RKO (cell line): Measurements from ENCODE around the gene NDUFC2.
"Not testable (repeated sequence)": the region's sequence is repeated elsewhere in the genome, so short reads cannot be mapped to it uniquely, and the experiment has no call there.

Experiments
- DNase-seq: peaks from one replicate; pipeline ENCODE4 v3.0.0-alpha.2; 2016; ENCODE audit warnings: low spot score

NDUFC2 gene

DNA sequence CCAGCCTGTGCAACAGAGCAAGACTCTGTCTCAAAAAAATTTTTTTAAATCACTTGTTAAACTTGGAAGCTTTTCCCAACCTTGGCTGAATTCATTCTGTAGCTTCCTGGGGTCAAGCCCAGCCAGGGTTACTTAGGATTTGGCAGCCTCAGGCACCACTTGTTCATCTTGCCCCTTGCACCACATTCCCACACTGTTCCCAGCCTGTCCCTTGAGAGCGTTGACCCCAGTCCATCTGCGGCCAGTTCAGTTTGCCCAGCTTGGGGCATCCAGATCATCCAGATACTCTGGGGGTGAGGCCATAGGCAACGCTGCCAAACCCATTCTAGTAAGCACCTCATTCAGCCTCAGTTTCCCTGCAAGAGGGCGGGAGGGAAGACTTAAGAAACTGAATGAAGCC, 24.7 kb downstream of the NDUFC2 start:
- no peak for DNase-seq

DNA sequence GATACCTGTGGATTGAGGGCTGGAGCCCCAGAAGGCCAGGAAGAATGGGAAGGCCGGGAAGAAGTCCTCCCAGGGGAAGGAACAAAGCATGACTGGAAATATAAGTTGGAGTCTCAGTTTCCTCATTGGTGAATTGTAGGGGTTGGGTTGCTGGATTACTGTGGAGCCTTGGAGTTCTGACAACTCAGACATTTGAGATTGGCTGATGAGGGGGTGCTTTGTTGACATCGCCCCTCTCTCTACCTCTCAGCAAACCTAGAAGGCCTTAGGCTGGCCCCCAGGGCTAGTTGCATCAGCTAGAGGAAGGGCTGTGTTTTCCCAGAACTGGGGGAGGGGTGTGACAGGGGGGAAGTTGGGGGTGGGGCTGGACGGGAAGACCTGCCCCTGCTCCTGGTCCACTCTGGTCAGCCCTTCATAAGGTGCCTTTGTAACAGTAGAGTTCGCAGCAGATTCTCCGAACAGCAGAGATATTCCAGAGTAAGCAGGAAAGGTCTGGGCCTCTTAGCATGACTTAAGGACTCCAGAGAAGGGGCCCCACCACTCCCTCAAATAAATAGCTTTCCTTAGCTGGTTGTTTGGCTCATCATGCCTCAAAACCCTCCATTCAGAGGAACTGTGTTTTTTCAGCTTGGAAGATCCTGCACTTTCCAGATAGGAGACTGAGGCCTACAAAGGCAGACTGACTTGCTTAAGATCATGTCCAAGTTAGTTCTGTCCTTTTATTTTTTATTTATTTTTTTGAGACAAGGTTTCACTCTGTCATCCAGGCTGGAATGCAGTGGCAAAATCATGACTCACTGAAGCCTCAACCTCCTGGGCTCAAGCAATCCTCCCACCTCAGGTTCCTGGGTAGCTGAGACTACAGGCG, 28.5 kb downstream of the NDUFC2 start:
- DNase-seq, result no peak

DNA sequence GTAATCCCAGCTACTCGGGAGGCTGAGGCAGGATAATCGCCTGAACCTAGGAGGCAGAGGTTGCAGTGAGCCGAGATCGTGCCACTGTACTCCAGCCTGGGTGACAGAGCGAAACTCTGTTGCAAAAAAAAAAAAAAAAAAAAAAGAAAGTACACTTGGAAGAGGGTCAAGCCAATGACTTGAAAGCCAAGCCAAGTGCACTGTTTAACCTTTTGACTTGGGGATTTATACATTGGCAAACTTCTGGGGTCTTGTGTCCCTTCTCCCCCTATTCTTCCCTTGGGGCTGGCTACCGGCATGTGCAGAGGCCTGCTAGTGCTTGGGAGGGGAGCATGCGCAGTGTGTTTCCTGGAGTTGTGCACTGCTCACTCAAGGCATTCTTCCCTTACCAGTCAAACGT, 30.3 kb downstream of the NDUFC2 start:
- no peak for DNase-seq

DNA sequence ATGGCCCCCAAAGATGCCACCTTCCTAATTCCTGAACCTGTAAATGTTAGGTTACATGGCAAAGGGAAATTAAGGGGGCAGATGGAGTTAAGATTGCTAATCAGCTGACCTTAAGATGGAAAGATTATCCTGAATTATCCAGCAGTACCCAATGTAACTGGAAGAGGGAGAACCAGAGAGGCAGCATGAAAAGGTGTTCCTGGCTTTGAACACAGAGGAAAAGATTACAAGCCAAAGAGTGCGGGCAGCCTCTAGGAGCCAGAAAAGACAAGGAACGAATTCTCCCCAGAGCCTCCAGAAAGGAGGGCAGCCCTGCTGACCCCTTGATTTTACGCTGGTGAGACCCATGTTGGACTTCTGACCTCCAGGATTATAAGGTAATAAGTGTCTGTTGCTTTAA, 31.1 kb downstream of the NDUFC2 start:
- DNase-seq, result no peak

DNA sequence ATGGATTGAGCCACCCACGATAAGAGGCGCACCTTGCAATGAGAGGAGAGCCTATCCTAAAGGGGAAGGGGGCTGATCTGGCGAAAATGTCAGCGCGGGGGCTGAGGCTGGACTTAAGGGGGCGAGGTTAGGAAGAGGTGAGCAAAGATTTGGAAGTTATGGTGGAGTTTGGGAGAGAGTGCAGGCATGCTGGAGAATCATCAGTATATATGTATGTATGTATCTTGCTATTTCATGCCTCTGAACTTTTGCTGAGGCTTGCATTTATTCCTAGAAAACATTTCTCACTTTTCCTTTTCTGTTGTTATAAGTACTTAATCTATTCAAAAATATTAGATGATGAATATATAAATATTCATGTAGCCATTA, 33.2 kb downstream of the NDUFC2 start:
- DNase-seq, result no peak

DNA sequence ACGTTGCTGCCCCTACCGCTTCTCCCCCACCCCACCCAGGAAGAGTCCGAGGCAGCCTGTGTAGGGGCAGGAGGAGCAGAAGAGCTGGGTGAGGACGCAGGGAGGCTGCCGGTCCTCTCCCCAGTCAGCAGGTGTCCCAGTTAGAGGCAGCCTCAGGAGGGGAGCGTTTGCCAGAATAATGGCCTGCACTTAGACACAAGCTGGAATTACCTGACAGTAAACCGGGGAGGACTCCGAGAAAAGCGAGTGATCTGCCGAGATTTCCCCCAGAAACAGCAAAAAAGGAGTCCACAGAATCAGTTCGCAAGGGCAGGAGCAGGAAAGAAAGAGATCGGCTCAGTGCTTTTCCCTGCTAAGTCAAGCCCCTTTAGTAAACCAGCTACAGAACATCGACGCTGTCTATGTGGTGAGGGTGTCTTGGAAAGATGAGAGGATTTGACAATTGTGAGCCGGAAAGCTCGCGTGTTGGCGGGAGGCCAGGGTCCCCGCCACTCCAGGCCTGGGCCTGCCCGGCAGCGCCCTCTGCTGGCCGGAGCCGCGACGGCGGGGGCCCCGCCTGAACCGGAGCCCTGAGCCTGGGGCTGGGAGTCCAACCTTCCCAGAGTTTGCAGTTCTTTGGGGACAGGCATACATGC, 33.7 kb downstream of the NDUFC2 start:
- DNase-seq, result peak; percentile 69

DNA sequence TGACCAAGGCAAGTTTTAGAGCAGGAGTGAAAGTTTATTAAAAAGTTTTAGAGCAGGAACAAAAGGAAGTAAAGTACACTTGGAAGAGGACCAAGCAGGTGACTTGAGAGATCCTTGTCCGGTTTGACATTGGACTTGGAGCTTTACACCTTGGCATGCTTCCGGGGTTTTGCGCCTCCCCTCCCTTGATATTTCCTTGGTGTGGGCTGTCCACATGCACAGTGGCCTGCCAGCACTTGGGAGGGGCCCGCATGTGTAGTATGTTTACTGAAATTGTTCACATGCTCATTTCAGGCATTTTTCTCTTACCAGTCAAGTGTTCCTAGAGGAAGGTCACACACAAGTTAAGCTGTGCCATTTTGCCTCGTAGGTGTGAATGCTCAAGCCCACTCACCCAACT, 35.0 kb downstream of the NDUFC2 start:
- no peak for DNase-seq

DNA sequence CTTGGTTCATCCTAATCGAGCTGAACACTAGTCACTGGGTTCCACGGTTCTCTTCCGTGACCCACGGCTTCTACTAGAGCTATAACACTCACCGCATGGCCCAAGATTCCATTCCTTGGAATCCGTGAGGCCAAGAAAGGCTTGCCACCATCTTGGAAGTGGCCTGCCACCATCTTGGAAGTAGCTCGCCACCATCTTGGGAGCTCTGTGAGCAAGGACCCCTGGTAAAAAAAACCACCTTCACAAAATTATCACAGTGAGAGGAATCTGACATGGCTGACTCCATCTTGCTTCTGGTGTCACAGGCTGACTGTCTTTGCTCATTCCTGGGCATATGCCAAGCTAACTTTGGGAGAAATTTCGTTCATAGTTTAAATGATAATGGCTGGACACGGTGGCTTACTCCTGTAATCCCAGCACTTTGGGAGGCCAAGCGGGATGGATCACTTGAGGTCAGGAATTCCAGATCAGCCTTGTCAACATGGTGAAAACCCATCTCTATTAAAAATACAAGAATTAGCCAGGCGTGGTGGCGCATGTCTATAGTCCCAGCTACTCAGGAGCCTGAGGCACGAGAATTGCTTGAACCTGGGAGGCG, 37.7 kb downstream of the NDUFC2 start:
- DNase-seq, result no peak

DNA sequence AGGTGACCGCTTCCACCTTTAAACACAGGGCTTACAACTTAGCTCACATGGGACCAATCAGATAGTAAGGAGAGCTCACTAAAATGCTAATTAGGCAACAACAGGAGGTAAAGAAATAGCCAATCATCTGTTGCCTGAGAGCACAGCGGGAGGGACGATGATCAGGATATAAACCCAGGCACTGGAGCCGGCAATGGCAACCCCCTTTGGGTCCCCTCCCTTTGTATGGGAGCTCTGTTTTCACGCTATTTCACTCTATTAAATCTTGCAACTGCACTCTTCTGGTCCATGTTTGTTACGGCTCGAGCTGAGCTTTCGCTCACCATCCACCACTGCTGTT, 38.3 kb downstream of the NDUFC2 start:
- not testable (repeated sequence) for DNase-seq

DNA sequence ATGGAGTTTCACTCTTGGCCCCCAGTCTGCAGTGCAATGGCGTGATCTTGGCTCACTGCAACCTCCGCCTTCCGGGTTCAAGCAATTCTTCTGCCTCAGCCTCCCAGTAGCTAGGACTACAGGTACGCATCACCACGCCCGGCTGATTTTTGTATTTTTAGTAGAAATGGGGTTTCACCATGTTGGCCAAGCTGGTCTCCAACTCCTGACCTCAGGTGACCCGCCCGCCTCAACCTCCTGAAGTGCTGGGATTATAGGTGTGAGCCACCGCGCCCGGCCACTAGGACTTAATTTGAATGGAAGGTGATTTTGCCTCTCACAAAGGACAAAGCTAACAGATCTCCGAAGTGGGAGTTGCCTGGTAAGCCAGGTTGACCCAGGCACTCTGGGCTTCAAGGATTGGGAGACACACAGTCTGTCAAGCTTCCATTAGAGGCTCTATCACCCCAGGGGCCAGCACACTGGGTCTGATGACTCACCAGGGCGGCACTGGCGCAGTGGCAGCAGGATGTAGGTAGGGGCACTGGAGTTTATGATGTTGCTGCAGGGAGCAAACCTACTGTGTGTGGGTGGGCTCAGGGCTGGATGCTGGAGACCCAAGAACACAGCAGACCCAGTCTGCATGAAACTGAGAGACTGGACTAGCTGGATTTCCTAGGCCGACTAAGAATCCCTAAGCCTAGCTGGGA, 38.8 kb downstream of the NDUFC2 start:
- no peak for DNase-seq

DNA sequence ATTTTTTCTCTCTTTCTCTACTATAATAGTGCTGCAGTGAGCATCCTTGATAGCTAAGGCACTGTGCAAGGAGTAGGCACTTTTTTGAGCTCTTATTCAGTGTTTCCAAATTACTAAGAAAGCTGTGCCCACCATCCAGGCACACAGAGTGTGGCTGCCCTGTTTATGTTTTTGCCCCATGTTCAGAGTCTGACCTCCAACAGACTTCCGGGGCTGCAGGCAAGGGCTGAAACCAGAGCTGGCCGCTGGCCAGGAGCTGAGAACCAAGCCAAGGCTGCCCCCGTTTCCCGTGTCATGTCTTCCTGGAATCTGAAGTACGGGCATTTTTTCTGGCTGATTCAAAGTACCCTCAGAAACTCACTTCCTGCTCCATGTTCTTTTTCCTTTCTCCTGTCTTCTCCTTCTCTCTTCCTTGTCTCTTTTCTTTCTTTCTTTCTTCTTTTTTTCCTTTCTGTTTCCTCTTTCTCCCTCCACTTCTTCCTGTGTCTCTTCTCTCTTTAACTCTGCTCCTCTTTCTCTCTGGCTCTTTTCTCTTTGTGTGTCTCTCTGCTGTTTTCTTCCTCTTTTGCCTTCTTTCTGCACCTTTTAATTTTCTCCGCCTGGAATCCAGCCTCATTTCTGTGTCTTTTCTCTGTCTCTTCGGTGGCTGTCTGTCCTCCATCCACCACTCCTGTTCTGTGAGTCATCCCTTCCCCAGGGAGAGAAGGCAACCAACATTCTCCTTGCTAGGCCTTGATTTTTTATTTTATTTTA, 39.6 kb downstream of the NDUFC2 start:
- DNase-seq, result peak; percentile 78

DNA sequence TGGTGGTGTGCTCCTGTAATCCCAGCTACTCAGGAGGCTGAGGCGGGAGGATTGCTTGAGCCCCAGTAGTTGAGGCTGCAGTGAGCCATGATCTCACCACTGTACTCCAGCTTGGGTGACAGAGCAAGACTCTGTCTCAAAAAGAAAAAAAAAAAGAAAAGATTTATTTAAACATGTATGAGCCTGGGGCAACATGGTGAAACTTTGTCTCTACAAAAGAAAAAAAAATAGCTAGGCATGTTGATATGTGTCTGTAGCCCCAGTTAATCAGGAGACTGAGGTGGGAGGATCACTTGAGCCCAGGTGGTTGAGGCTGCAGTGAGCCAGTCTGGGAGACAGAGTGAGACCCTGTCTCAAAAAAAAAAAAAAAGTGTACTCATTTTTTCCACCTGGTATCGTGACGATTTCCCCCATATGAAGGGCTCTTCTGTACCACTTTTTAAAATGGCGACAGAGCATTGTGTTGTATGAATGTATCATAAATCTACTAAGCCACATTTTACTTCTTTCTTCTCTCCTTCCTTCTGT, 40.2 kb downstream of the NDUFC2 start:
- no peak for DNase-seq

DNA sequence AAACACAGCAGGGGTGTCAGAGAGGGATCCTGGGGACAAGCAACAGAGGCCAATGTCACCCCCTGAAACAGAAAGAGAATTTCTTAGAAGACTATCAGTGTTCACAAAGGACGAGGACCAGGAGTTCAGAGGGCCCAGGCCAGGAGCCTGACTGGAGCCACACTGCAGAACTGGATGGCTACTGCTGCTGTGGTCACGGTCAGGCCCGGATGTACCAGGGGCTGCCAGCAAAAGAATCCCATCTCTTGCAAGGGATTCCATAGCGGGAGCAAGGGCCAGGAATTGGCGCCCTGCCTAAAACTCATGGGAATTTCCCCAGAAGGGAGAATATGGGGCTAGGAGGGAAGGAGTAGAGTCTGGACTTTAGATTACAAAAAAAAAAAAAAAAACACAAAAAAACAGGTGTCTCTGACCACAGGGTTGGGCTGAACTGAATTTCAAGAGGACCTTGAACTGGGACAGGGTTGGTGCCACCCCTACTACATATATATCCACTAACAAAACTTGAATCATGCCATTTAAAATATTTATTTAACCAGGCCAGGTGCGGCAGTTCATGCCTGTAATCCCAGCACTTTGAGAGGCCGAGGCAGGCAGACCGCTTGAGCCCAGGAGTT, 40.9 kb downstream of the NDUFC2 start:
- no peak for DNase-seq

DNA sequence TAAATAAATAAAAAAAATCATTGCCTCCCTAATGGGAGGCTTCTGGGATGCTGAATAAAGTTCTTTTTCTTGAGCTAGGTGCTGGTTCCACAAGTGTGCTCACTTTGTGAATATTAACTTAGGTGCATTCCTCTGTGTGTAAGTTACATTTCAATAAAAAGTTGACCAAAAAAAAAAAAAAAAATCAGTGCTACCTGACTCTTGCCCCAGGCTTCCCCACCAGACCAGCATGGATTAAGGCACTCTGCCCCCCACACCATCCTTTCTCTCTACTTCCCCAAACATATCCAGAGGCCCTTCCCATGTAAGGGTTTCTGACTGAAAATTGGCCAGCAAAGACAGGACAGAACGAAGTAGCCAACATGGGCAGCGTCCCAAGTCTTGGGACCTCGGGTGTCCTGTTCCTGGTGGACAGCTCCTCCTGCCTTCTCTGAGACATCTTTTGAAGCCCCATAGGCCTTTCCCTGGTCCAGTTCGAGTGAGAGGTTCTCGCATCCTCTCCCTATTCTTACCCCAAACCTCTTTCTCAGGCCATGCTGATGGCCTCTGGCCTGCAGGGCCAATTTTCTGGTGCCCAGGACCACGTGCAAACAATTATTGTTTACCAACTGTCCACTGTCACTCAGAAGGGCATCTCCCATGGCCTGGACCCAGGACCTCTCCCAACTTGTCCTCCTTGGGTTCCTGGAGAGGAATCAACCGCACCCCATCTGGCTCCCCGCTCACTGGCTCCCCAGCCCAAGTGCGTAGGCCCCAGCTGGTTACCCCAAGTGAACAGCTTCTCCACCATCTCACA, 41.6 kb downstream of the NDUFC2 start:
- DNase-seq, result no peak

DNA sequence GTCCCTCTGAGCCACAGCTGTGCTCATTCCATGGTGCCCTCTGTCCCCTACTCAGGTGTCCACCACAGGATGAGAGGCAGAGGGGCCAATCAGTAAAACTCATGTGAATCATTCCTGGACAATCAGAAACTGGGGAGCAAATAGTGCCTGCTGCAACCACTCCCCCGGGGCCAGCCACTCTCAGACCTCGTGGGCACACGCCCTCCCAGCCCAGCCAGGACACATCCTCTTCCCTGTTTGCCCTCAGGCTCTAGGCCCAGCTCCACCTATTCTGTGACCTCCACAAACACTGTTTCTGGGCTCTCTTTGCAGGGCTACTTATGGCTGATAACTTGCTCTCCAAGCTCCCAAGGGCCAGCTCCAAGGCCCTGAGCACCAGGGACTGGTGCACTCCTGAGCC, 42.6 kb downstream of the NDUFC2 start:
- no peak for DNase-seq

DNA sequence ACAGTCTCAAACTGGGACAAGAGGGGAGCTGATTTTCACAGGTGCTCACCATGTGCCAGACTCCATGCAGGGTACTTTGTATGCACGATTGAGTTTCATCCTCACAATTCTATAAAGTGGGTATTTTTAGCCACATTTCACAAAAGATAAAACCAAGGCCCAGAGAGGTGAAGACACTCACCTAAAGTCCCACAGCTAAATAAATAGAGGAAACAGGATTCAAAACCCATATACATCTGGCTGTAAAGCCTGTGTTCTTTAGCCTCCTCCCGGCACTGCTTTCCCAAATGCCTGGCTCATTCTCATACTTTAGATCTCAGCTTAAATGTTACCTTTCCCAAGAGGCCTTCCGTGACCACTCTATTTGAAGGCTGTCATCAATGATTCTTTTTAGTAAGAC, 43.3 kb downstream of the NDUFC2 start:
- no peak for DNase-seq

DNA sequence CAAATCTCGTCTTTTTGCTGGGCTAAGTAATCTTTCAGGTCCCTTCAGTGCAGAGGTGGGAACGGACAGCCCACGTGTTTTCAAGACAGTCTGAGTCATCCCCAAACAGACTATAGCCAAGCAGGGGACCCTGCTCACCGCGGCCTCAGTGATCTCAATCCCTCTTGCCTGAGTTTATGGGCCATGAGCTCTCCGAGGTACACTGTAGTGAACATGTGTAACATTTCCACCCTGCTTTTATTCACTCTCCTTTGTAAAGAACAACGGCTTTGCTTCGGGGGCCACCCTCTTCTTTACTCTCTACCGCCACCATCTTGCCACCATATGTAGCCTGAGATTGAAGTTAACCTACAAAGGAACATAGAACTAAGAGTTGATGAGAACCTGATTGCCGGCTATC, 45.0 kb downstream of the NDUFC2 start:
- DNase-seq, result no peak

DNA sequence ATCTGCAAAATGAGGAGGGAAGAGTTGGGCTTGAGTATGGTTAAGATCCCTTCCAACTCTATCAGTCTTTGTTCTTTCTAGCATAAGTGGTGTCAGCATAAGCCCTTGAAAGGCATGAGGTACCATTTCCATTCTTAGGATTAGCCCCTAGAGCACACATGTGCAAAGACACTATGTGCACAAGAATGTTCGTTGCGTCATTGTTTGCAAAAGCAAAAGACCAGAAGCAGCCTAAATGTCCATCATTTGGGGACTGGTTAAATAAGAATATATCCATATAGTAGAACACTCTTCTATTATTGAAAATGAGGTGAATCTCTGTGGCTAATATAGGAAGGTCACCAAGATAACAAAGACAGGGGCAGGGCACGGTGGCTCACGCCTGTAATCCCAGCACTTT, 46.6 kb downstream of the NDUFC2 start:
- DNase-seq, result no peak

DNA sequence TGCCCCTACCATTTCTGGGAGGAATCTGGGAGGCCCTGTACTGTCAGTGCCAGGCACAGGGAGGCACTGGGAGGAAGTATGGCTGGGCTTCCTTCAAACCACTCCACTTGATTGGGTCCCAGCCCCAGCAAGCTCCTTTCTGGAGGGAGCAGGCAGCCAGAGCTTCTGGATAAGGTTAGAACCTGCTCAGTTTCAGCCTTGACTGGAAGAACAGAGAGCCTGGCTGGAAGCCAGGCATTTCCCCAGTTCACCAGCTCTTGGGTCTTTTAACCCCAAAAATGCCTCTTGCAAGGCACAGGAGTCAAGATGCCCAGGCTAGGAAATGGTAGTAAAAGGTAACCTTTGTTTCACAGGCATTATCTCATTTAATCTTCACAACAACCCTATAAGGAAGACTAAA, 47.6 kb downstream of the NDUFC2 start:
- DNase-seq, result no peak

DNA sequence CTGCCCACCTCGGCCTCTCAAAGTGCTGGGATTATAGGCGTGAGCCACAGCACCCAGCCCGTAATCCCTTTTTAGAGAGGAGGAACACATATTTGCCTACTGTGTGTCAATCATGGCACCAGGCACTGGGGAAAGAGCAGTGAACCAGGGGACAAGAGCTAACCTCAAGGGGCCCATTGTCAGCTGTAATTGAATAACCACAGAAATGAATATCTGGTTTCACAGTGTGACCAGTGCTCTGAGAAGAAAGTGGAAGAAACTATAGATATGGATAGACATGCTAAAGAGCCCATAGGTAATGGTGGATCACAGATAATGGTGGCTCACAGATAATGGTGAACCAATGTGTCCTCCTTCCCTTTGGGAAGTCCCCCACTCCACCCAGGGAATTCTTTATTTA, 48.0 kb downstream of the NDUFC2 start:
- DNase-seq, result no peak
